ENCODE data around the gene CRHR1.

CRHR1 gene

DNA sequence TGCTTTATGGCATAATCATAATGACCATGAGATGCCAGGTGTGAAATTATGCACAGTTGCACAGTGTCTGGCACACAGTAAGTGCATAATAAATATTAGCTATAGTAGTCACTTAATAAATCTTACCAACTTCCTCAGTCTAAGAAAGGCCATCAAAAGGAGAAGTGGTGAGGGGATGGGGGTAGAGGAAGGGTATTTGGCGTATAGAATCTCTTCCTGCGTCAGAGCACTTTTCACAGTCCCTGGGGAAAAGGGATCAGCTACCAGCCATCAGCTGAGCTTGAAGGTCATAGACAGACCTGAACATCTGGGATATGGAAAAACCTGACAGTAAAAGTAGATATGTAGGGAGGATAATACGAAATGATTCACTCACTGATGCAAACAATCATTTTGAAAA is 5.8 kb downstream of the CRHR1 start:
- DNase-seq (ENCODE audit: low spot score) = no peak

- DNase-seq (ENCODE audit: low spot score) = peak; percentile 38
Observed at GRCh38 chr17:45790296-45790922, 6.3 kb downstream of the CRHR1 start.

GRCh38 chr17:45791041-45791582 is 7.0 kb downstream of the CRHR1 start:
- DNase-seq (ENCODE audit: low spot score) = peak; percentile 47

- DNase-seq (ENCODE audit: low spot score) = no peak
Observed at GRCh38 chr17:45791935-45792334, 7.8 kb downstream of the CRHR1 start.

GRCh38 chr17:45792437-45792836 is 8.3 kb downstream of the CRHR1 start:
- no peak for DNase-seq (ENCODE audit: low spot score)

DNA sequence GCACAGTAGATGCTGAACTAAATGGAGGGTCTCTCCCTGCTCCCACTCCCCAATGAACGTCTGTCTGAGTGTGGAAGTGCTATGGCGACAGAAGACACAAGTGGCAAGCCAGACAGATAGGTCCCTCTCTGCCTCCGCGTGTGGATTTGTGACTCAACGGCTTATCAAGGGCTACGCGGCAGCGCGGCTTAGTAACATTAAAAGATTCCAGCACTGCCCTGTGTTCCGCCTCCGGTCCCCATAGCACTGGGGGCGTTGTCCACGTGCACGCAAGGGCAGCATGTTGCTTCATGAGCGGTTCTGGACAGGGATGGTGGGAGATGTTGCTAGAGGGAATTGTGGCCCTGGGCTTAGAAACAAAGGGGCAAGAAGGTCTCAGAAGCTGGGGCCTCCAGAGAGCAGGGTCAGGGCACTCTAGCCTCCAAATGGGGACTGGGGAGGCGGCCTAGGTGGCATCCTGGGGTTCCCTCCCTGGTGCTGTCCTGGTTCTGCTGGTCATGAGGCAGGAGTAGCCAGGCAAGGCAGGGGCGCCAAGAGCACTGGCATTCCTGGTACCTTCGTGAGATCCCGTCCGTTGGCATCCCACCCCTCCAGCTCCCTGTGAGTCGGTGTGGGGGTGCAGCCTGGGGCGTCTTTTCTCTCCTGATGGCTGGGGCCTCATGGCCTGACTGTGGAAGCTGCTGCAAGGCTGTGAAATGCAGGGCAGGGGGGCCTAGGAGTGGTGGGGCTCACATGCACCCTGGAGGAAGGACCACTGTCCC is 9.1 kb downstream of the CRHR1 start:
- DNase-seq (ENCODE audit: low spot score) = no peak

- no peak for DNase-seq (ENCODE audit: low spot score)
Observed at GRCh38 chr17:45793999-45794540, 9.9 kb downstream of the CRHR1 start.

DNA sequence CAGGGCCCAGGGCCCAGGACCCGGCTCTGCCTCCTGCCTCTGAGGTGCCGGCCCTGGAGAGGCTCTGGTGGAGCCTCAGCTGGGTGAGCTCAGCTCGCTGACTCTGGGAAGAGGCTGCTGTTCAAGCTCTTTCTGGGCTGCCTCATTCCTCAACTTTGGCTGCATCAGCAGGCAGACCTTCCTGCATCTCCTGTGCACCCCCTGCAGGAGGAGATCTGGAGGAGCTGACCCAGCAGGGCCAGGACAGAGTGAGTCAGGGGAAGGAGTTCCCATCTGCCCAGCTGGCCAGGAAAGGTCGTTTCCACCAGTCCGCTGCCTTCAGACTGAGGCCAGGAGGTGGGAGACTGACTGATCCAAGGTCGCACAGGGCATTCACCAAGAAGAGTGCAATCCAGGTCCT is 10.7 kb downstream of the CRHR1 start:
- DNase-seq (ENCODE audit: low spot score) = peak; percentile 49

DNA sequence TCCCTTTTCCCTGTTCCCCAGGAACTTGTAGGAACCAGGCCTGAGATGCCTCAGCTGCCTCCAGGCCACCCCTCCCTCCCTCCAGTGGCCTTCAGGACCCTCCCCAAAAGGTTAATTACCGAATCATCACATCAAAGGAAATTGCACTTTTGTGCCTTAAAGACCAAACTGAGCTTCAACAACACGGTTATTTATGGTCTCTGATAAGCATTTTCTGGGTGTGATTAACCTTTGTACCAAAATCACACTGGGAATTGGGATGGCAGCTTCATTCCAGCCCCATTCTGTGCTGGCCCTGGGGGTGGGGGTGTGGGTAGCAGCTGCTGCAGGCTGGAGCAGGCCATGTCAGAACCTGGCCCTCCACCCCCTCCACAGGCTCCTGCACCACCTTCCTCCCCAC is 16.7 kb downstream of the CRHR1 start:
- no peak for DNase-seq (ENCODE audit: low spot score)

GRCh38 chr17:45801421-45801820 is 17.3 kb downstream of the CRHR1 start:
- DNase-seq (ENCODE audit: low spot score) = peak; percentile 74

DNA sequence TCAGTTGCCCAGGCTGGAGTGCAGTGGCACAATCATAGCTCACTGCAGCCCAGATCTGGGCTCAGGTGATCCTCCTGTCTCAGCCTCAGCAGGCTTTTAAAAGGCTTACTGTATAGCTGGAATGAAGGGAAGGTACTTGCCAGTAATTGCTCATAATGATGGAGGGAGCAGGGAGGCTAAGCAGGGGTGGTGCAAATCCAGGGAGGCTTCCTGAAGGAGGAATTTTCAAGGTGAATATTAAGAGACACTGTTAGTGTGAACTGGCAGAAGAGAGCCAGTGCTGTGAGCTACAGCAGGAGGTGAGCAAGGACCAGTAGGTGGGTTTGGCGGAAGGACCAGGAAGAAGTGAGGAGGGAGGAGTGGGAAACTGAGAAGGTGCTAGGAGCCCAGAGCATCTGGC is 24.7 kb downstream of the CRHR1 start:
- no peak for DNase-seq (ENCODE audit: low spot score)

DNA sequence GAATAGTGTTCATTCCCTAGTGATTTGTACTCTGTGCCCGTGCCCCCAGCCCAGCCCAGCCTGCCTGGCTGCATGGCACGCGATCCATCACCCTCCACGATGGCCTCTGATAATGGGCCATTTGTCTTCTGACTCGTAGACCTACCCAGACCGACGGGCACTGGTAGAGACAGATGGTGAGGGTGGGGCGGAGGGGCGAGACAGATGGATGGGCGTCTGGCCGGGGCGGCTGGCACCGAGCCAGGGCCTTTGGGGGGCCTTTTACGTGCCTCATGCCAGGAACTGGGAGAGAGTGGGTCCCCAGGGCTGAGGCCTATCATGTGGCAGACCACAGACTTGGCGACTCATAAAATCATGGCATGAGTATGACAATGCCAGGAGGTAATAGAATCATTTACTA is 25.4 kb downstream of the CRHR1 start:
- no peak for DNase-seq (ENCODE audit: low spot score)

DNA sequence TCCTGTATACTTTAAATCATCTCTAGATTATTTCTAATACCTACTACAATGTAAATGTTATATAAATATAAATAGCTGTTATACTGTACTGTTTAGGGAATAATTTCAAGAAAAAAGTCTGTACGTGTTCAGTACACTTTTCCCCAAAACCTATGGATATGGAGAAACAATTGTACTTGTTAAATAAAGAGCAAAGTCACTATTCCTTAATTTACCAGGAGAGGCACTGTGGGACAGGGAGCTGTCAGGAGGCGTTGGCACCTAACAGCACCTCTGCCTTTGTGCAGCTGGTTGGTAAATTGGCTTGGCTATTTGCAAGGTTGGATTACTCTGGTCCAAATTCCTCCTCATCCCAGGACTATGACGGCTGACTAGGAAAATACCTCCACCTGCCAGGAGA is 28.0 kb downstream of the CRHR1 start:
- DNase-seq (ENCODE audit: low spot score) = peak; percentile 55

DNA sequence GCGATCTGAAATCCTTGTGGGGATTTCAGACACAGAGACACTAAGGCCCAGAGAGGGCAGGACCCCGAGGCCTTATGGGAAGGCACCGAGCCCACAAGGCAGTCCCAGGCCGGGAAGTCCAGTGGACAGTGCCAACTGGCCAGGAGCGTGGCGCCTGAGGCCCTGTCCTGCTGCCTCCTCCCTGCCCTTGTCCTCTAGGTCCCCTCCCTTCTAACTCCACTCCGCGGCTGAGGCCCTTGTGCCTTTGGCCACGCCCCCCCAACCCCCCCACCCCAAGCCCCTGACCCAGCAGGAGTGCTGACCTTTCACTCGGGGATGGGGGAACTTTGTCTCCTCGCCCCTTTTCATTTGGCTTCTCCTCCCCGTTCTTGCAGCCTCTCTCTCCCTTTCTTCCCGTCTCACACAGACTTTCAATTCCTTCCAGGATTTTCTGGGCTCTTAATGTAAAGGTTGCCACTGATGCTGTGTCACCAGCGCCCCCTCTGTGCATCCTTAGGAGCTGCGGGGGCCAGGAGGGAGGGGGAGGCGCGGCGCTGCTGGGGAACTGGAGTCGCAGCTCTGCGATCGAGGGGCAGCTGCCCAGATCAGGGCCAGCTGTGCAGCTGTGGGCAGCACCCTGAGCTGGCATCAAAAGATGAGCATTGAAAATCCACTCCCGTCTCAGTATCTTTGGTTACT is 29.1 kb downstream of the CRHR1 start:
- no peak for DNase-seq (ENCODE audit: low spot score)

GRCh38 chr17:45814622-45815606 is 30.8 kb downstream of the CRHR1 start:
- peak; percentile 94 for DNase-seq (ENCODE audit: low spot score)

DNA sequence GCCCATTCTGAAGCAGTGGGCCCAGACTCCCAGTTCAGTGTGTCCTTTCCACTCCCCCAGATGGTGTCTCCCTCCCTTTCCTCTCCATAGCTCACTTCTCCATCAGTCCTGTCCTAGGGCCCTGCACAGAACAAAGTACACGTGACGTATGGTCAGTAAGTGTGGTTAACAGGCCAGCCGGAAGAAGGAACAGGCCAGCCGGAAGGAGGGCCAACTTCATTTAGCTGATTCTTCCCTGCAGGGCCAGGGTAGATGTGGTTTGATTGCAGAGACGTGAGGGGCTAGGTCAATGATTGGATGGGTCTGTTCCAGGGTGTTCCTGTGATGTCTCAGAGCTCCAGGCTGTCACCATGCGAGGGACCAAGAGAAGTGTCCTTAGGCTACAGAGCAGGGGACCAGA is 31.6 kb downstream of the CRHR1 start:
- DNase-seq (ENCODE audit: low spot score) = no peak

DNA sequence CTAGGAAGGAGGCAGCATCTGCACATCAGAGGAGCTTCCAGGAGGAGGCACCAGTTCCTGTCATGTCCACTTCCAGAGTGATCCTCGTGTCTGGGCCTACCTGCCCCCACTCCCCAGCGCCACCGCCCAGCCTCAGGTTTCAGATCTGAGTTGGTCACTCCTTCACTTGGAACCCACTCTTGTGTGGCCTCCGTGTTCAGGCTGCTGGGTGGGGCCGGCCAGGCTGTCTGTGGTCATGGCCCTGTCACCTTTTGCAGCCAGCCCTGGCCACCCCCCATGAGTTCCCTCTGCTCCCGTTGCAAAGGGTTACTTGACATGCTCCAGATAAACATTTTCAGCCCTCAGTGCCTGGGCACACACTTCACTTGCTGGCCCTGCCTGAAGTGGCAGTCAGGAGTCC is 33.9 kb downstream of the CRHR1 start:
- DNase-seq (ENCODE audit: low spot score) = no peak

- DNase-seq (ENCODE audit: low spot score) = no peak
Observed at GRCh38 chr17:45818699-45819098, 34.6 kb downstream of the CRHR1 start.

DNA sequence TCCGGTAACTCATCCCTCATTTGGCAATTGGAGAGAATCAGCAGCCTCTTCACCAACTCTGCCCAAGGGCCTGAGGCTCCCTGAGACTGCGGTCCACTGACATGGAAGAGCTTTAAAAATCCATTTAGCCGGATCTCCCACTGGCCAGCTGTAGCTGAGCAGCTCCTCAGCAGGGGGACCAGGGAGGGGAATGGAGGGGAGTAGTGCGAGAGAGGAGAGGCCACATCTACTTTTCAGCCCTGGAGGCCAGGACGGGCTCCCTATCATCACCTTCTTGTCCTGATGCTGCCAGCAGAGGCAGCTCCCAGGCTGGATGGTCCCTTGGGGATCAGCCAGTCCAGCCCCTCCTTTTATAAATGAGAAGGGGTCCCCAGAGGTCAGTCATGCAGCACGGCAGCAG is 35.5 kb downstream of the CRHR1 start:
- no peak for DNase-seq (ENCODE audit: low spot score)

DNA sequence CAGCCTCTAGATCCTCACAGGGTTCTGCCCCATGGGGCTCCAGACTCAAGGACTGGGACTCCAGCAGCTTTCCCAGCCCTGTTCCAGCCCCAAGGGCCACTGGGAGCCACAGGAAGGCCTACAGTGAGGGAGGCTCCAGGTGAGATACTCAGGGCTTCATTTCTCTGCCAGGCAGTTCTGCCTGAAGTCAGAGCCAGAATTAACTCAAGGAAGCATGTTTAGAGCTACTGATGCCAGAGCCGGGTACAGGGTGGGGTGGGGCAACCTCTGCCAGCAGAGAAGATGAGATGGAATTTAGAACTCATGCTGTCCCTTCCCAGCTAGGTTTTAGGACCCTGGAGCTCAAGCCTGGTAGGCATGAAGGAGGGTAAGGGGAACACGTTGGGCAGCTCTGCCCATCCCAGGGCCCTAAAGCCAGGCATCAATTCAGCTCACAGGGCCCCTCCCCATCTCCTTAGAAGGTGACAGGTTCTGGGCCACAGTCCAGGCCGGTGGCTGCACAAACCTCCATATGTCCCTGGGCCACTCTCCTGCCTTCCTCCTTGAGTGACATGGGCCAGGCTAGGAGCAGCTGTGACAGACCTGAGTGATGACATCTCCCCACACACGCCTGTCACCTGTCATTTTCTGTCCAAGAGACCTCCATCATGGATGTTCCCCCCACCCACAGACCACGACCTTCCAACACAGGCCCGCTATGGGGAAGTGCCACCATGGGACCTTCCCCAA is 36.1 kb downstream of the CRHR1 start:
- peak; percentile 87 for DNase-seq (ENCODE audit: low spot score)

DNA sequence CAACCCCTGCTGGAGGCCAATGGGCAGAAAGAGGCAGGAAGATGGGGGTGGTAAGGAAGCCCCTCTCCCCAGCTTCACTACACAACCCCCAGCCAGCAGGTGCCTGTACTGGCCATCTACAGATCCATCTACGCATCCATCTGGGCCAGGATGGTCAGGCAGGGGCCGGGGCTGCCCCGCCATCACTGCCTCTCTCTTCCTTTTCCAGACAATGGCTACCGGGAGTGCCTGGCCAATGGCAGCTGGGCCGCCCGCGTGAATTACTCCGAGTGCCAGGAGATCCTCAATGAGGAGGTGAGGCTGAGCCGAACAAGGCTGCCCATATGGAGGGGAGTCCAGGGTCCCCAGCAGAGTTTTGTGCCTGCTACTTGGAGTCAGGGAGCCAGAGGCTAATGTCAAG is 37.0 kb downstream of the CRHR1 start:
- no peak for DNase-seq (ENCODE audit: low spot score)
